SK-MEL-5 (cell line): ENCODE results near the gene GALNT2. TPM values are rescaled to one million over a fixed set of nuclear protein-coding genes. Genes with fewer than 3 reads are reported as not detected.

ENCODE experiments used
- DNase-seq: peaks from one replicate; pipeline ENCODE4 v3.0.0-alpha.2; 2016; ENCODE audit warnings: low read depth, low spot score
- in situ Hi-C: cut with HindIII; loops from 2 replicates; pipeline ENCODE4 v1.10.0; 2016; ENCODE audit warnings: low sequenced_read_pairs, high pct_unique_total_duplicates, low pct_unique_long_range_greater_than_20kb
- total RNA-seq: library from RNA; depleted of rRNA; stranded (reverse); fragments of >200 nt; shearing (Covaris generic); gene quantifications from 2 replicates; pipeline ENCODE4 v1.2.3, GENCODE V29; 2014

GALNT2 gene
- total RNA-seq, 1 experiment from 2014 or later: 149 TPM

GRCh38 chr1:230082211-230082610 is 15.2 kb downstream of the GALNT2 start:
- in situ Hi-C loops: no loop called here
- no peak for DNase-seq

GRCh38 chr1:230083053-230083452 is 16.0 kb downstream of the GALNT2 start:
- in situ Hi-C loops: no loop called here
- DNase-seq: no peak

DNA sequence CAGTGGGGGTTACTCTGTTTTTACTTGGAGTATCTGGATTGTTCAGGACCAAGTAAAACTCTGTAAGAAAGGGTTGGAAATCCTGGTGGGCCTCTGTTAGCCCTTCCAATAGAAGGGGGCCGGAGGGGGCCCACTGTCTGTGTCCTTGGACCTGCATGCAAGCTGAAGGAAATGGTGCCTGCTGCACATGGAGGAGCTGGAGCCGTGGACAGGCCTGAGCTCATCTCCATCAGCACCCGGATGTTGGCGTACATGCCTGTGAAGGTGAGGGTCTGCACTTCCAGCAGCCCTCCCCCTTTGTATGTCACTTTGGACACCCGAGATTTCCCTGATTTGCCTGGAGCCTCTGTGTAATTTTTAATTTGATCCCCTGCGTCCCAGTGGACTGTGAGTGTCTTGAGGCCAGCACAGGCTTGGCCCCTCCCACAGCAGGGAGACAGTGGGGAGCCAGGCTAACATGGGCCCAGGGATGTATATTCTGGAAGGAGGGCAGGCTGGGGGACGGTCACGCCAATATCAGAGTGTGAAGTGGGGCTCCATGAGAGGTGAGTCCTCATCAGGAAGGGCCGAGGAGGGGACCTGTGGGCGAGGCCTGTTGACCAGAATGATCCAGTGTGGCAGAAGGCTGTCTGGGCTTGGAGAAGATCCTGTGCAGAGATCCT is 16.8 kb downstream of the GALNT2 start:
- DNase-seq: no peak
- in situ Hi-C loops: no loop called here

- DNase-seq: peak; percentile 68
- in situ Hi-C loops: no loop called here
Measured at GRCh38 chr1:230084408-230085177, 17.6 kb downstream of the GALNT2 start.

- in situ Hi-C loops: no loop called here
- DNase-seq: no peak
Measured at GRCh38 chr1:230085178-230085515, 18.1 kb downstream of the GALNT2 start.

DNA sequence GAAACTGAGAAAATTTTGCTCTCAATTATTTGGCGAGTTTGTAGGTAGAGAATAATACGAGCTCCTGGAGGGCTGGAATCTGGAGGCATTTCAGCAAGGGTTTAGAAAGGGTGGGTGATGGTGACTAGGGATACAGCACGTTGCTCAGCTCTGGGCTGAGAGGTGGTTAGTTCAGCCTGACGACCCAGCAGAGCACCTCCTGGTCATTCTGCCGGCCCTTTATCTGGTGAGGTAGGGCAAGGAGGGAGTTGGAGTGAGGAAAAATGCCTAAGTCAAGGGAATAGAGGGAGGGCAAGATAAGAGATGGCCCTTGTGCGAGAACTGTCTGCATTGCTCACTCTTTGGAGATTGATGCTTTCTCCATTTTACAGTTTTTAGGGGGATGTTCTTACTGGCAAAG is 19.1 kb downstream of the GALNT2 start:
- in situ Hi-C loops: no loop called here
- DNase-seq: no peak

DNA sequence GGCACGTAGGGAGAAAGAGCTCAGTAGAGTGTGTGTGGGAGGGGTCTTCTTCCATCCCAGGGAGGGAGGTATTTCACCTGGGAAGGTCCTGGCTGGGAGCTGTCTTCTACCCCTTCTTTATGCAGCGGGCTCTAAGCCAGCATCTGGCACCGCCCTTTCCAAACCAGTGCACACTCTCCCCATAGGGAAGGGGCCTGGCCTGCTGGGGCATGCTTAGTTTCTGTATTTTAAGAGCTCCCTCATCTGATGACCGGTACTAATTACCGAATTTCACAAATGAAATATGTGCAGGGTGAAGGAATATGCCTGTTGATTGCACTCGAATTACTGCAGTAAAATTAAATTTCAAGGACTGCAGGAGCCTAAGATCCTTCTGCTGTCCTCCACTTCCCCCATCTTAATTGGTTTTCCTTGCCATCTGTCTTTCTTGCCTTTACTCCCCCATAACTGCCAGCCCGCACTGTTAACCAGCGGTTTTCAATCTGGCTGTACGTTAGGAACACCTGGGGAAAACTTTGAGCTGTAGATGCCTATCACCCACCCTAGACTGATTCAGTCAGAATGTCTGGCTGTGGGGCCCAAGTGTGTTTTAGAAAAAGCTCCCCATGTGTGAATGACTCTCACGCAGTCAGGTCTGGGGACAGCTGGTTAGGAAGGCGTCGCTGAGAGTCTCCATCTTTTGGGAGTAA is 20.1 kb downstream of the GALNT2 start:
- in situ Hi-C loops: no loop called here
- no peak for DNase-seq

DNA sequence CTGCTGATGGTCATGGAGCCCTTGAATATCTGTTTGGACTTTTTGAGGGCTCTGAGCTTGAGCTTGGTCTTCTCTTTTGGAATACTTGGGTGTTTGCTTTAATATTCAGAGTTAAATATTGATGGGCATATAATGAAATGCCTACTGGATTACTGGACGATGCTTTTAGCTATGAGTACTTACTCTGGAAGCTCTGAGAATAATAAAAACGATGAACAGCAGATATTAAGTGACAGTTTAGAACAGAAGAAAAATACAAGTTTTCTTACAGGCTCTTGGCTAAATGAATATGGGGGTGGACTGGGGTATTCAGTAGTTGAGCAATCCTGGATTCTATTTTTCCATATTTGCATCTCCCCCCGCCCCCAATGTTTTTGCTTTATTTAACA is 20.7 kb downstream of the GALNT2 start:
- in situ Hi-C loops: no loop called here
- DNase-seq: no peak

- no peak for DNase-seq
- in situ Hi-C loops: no loop called here
Measured at GRCh38 chr1:230090194-230090711, 23.2 kb downstream of the GALNT2 start.

DNA sequence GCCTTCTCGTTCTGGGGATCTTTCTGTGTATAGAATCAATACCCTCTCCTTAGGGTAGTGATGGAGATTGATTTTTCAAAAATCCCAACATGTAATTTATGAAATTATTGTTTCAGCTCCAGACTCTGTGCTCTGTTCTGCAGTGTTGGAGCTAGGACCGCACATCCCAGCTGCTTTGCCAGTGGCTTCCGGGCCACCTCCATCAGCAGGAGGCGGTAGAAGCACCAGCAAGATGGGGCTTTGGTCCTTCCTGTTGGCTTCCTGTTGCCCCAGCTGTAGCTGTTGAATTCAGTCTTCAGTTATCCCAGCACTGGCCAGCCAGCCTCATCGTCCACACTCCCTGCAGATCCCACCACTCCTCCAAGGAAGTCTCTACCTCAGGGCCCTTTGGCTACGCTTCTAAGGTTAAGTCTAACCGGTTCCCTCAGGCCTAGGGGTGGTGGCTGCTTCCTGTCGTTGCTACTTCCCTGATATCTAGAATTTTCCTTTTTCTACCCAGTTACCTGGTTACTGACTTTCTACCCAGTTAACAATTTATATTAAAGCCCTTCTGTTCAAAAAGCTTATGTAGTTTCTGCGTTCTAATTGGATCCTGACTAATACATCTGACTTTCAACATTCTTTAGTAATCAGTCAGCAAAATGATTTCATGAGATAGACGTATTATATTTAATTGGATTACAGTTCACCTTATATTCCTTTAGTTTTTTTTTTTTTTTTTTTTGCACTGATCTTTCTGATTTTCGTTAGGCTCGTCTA is 24.6 kb downstream of the GALNT2 start:
- in situ Hi-C loops: no loop called here
- DNase-seq: no peak

DNA sequence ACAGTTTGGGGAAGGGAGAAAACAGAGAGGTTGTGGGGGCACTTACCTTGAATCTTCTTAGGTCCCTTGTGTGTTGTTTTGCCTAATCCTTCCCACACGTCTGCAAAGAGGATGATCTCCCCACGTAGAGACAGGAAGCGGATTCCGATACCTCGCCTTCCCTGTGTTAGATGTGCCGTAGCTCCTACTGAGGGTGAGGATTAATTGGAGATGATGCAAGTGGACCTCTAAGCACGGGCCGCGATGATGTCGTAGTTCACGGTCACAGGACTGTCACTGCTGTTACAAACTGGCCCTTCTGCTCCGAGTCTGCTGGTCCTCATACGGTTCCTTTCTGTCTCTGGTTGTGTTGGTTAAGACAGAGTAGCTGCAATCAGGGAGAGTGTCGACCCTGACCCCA is 27.7 kb downstream of the GALNT2 start:
- in situ Hi-C loops: no loop called here
- DNase-seq: no peak

- in situ Hi-C loops: no loop called here
Measured at GRCh38 chr1:230095938-230096337, 28.9 kb downstream of the GALNT2 start.

GRCh38 chr1:230097370-230097769 is 30.3 kb downstream of the GALNT2 start:
- DNase-seq: no peak
- in situ Hi-C loops: no loop called here

More at GRCh38 chr1:230095938-230096337, 28.9 kb downstream of the GALNT2 start:
- no peak for DNase-seq

DNA sequence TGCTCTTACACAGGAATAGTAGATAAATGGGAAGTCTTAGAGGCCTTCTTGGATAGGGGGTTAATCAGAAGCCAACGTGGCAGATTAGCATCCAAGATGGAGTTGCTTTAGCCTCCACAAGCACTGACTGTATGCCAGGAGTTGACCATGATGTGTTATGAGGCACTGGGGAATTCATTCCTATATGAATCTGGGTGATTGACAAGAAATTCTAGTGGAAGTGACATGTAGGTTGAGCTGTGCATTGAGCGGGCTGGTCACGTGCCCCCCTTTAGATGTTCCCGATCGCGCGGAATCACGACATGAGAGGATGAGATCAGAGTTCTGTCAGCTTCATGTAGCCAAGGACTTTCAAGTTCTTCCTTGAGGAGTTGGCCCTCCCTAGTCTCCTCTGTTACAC is 31.7 kb downstream of the GALNT2 start:
- in situ Hi-C loops: no loop called here
- DNase-seq: no peak

GRCh38 chr1:230099465-230099864 is 32.4 kb downstream of the GALNT2 start:
- in situ Hi-C loops: no loop called here

DNA sequence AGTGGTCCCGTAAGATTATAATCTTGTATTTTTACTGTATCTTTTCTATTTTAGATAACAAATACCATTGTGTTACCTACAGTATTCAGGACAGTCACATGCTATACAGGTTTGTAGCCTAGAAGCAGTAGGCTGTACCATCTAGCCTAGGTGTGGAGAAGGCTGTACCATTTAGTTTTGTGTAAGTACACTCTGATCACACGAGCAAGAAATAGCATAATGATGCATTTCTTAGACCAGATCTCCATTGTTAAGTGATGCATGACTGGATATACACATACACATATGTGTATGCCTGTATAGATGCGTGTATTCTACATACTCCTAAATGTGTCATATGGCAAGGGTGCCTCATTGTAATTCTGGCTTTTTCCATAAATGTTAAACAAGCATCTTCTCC is 33.9 kb downstream of the GALNT2 start:
- in situ Hi-C loops: no loop called here
- DNase-seq: no peak

More at GRCh38 chr1:230099465-230099864, 32.4 kb downstream of the GALNT2 start:
- no peak for DNase-seq

- no peak for DNase-seq
- in situ Hi-C loops: no loop called here
Measured at GRCh38 chr1:230101556-230101955, 34.5 kb downstream of the GALNT2 start.

DNA sequence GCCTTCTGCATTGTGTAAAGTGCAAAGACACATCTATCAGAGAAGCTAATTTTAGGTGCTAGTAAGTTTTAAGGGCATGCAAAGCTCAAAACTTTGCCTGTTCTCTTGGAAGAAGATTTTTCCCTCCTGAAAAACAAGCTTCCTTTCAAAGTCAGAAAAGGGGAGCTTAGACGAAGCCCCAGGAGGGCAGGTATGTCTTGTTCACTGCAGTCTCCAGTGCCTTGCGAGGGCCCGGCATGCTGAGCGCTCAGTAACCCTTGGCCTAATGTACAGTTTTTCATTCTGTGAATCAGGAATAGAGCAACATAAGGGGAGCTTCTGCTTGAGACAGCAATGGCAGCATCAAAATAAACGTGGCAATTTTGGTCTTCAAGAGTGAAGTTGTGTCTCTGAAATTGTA is 35.0 kb downstream of the GALNT2 start:
- DNase-seq: no peak
- in situ Hi-C loops: no loop called here
